ENCODE measurements around the gene SND1.

The SND1 gene

GRCh38 chr7:128056901-128057300 is 404.9 kb downstream of the SND1 start:
- DNase-seq (ENCODE audit: low read depth in 2 of 3, low spot score in 2 of 3), result no peak

- no peak for DNase-seq (ENCODE audit: low read depth in 2 of 3, low spot score in 2 of 3)
These were observed 405.9 kb downstream of the SND1 start for GRCh38 chr7:128057909-128058308.

- no peak for DNase-seq (ENCODE audit: low read depth in 2 of 3, low spot score in 2 of 3)
These were observed 407.4 kb downstream of the SND1 start for GRCh38 chr7:128059143-128059988.

- DNase-seq (ENCODE audit: low read depth in 2 of 3, low spot score in 2 of 3), result no peak
These were observed 408.0 kb downstream of the SND1 start for GRCh38 chr7:128060018-128060417.

GRCh38 chr7:128063088-128063487 is 411.1 kb downstream of the SND1 start:
- no peak for DNase-seq (ENCODE audit: low read depth in 2 of 3, low spot score in 2 of 3)

GRCh38 chr7:128065872-128066271 is 413.9 kb downstream of the SND1 start:
- no peak for DNase-seq (ENCODE audit: low read depth in 2 of 3, low spot score in 2 of 3)

GRCh38 chr7:128066395-128066794 is 414.4 kb downstream of the SND1 start:
- no peak for DNase-seq (ENCODE audit: low read depth in 2 of 3, low spot score in 2 of 3)

GRCh38 chr7:128066858-128067257 is 414.9 kb downstream of the SND1 start:
- DNase-seq (ENCODE audit: low read depth in 2 of 3, low spot score in 2 of 3), result no peak

GRCh38 chr7:128067983-128068382 is 416.0 kb downstream of the SND1 start:
- no peak for DNase-seq (ENCODE audit: low read depth in 2 of 3, low spot score in 2 of 3)

GRCh38 chr7:128068785-128069184 is 416.8 kb downstream of the SND1 start:
- DNase-seq (ENCODE audit: low read depth in 2 of 3, low spot score in 2 of 3), result no peak

GRCh38 chr7:128069373-128070364 is 417.7 kb downstream of the SND1 start:
- DNase-seq (ENCODE audit: low read depth in 2 of 3, low spot score in 2 of 3), result no peak

GRCh38 chr7:128071376-128071775 is 419.4 kb downstream of the SND1 start:
- DNase-seq (ENCODE audit: low read depth in 2 of 3, low spot score in 2 of 3), result no peak

GRCh38 chr7:128071801-128072200 is 419.8 kb downstream of the SND1 start:
- DNase-seq (ENCODE audit: low read depth in 2 of 3, low spot score in 2 of 3), result no peak

GRCh38 chr7:128073671-128074310 is 421.8 kb downstream of the SND1 start:
- no peak for DNase-seq (ENCODE audit: low read depth in 2 of 3, low spot score in 2 of 3)

GRCh38 chr7:128074336-128074735 is 422.3 kb downstream of the SND1 start:
- DNase-seq (ENCODE audit: low read depth in 2 of 3, low spot score in 2 of 3), result no peak

- no peak for DNase-seq (ENCODE audit: low read depth in 2 of 3, low spot score in 2 of 3)
These were observed 422.7 kb downstream of the SND1 start for GRCh38 chr7:128074736-128075135.

- no peak for DNase-seq (ENCODE audit: low read depth in 2 of 3, low spot score in 2 of 3)
These were observed 423.5 kb downstream of the SND1 start for GRCh38 chr7:128075242-128076095.

GRCh38 chr7:128076196-128076795 is 424.3 kb downstream of the SND1 start:
- DNase-seq (ENCODE audit: low read depth in 2 of 3, low spot score in 2 of 3), result no peak

- DNase-seq (ENCODE audit: low read depth in 2 of 3, low spot score in 2 of 3), result no peak
These were observed 424.8 kb downstream of the SND1 start for GRCh38 chr7:128076796-128077271.

- no peak for DNase-seq (ENCODE audit: low read depth in 2 of 3, low spot score in 2 of 3)
These were observed 426.3 kb downstream of the SND1 start for GRCh38 chr7:128078309-128078708.
